Transverse colon (tissue), 4 donors: ENCODE measurements around the gene PCSK6. TPM values are rescaled to one million over a fixed set of nuclear protein-coding genes. Genes with fewer than 3 reads are reported as not detected.

Experiments used
- DNase-seq: peaks from one replicate; pipeline ENCODE4 v3.0.0-alpha.2; 2019
- H3K27ac ChIP-seq, 4 donors: fragments of 200-600 bp; sonication (generic); 2 replicates each; pipeline ENCODE4 v1.5.1; 2016 to 2018; ENCODE audit warnings: inconsistent platforms in 4 of 4
- H3K27me3 ChIP-seq: fragments of 200-600 bp; sonication (generic); 2 replicates; pipeline ENCODE4 v1.5.1; 2017; ENCODE audit warnings: inconsistent platforms
- H3K36me3 ChIP-seq, 4 donors: fragments of 200-600 bp; sonication (generic); 2 replicates each; pipeline ENCODE4 v1.5.1; 2017 to 2019; ENCODE audit warnings: inconsistent platforms in 4 of 4
- H3K4me1 ChIP-seq, 4 donors: fragments of 200-600 bp; sonication (generic); 2 replicates each; pipeline ENCODE4 v1.5.1; 2017 to 2020; ENCODE audit warnings: inconsistent platforms in 4 of 4
- H3K4me3 ChIP-seq, 4 donors: fragments of 200-600 bp; sonication (generic); 1 replicate in 1 of 4; 2 replicates in 3 of 4; pipeline versions ENCODE4 v1.5.1 to v1.6.1; 2017 to 2019; ENCODE audit warnings: inconsistent platforms in 4 of 4
- H3K9me3 ChIP-seq, 2 donors: fragments of 200-600 bp; sonication (generic); 2 replicates each; pipeline ENCODE4 v1.5.1; 2017 to 2019; ENCODE audit warnings: inconsistent platforms in 2 of 2
- EP300 ChIP-seq: sonication (generic); formaldehyde crosslinking; IDR thresholded peaks from one replicate; pipeline ENCODE4 v1.6.1; 2017; ENCODE audit warnings: antibody characterized with exemption, low read depth
- POLR2A ChIP-seq: fragments of 450-650 bp; IDR thresholded peaks from one replicate; pipeline ENCODE4 v1.6.1; 2016; ENCODE audit warnings: antibody characterized with exemption, mild to moderate bottlenecking, moderate library complexity
- POLR2AphosphoS5 ChIP-seq, 3 donors: sonication (generic); formaldehyde crosslinking; IDR thresholded peaks; one replicate each; pipeline ENCODE4 v1.6.1; 2016; ENCODE audit warnings: antibody characterized with exemption in 3 of 3
- WGBS, 2 donors: methylation state at CpG; one replicate each; pipeline ENCODE4 v1.1.5; 2018; ENCODE audit warnings: low coverage in 1 of 2; 5-methylcytosine and 5-hydroxymethylcytosine counted together
- in situ Hi-C, 4 donors: fragments of 200-750 bp; cut with MboI; loops; one replicate each; pipeline versions ENCODE4 v1.15.0 to v1.15.1; 2017; ENCODE audit warnings: low sequenced_read_pairs in 3 of 4, low pct_ligation_motif_present in 1 of 4, low pct_unique_long_range_greater_than_20kb in 1 of 4
- intact Hi-C: fragments of 100-400 bp; cut with DNase I; formaldehyde crosslinking; loops from one replicate; pipeline ENCODE4 v1.15.1; 2023; ENCODE audit warnings: low total_unique reads
- total RNA-seq, 4 donors: library from RNA; depleted of rRNA; stranded (reverse); fragments of >200 nt; gene quantifications; one replicate each; pipeline ENCODE4 v1.1.0, GENCODE V29; 2016
- TF ChIP-seq, protein P1 (sequence below), 5 experiments: fragments of 200-600 bp in 3 of 5; fragments of 450-650 bp in 2 of 5; sonication (generic) in 3 of 5; IDR thresholded peaks; 1 replicate in 2 of 5; 2 replicates in 3 of 5; pipeline ENCODE4 v1.5.1; 2016 to 2017; ENCODE audit warnings: antibody characterized with exemption in 5 of 5, inconsistent platforms in 3 of 5, mild to moderate bottlenecking in 2 of 5, moderate library complexity in 1 of 5

PCSK6 gene
- total RNA-seq, result 100 to 1,000 TPM in 1 of 4 donors, 10 to 100 TPM in 3; 20.3 to 119 (median 49.7) TPM

DNA sequence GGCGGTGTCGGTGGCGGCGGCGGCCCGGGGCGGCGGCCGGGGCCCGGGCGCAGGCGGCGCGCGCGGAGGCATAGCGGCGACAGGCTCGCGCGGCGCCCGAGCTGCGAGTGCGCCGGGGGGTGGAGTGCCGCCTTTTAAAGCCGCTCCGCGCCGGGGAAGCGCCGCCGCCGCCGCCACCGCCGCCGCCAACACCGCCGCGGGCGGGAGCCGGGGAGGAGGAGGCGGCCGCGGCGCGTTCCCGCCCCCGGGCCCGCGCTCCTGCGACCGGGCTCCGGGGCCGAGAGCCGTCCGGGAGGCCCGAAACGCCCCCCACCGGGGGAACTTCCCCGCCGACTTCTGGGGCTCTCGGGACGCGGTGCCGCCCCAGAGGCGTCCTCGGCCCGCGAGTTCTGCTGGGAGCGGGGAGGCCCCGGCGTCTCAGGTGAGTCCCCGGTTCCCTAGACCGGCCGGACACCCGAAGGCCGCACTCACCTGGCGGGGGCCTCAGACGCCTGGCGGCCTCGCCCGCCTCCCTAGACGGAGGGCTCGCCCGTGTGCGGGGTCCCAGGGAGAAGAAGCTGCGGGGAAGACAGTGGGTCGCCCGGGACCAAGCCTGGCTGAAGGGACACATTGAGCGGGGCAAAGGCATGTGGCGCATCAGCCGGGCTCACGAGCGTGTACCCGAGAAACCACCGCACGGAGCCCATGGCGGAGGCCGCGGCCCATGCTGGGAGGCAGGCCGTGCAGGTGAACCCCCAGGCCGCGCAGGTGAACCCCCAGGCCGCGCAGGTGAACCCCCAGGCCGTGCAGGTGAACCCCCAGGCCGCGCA, at the start of gene PCSK6:
PCSK6 (minus strand) TSS at position 109 of the 809 bp plus-strand sequence; CDS start at position 72, 37 bp downstream.
- H3K4me3 ChIP-seq, result peak within 1 kb of the TSS; percentile 36 to 60 (median 47)
- H3K27ac ChIP-seq, result peak within 1 kb of the TSS in 3 of 4 donors; percentile 46 to 58 (median 55)
- TF ChIP-seq, protein P1, sequence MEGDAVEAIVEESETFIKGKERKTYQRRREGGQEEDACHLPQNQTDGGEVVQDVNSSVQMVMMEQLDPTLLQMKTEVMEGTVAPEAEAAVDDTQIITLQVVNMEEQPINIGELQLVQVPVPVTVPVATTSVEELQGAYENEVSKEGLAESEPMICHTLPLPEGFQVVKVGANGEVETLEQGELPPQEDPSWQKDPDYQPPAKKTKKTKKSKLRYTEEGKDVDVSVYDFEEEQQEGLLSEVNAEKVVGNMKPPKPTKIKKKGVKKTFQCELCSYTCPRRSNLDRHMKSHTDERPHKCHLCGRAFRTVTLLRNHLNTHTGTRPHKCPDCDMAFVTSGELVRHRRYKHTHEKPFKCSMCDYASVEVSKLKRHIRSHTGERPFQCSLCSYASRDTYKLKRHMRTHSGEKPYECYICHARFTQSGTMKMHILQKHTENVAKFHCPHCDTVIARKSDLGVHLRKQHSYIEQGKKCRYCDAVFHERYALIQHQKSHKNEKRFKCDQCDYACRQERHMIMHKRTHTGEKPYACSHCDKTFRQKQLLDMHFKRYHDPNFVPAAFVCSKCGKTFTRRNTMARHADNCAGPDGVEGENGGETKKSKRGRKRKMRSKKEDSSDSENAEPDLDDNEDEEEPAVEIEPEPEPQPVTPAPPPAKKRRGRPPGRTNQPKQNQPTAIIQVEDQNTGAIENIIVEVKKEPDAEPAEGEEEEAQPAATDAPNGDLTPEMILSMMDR (IDR thresholded peaks at IDR 0.05), result no peak
- TF ChIP-seq POLR2AphosphoS5 (IDR thresholded peaks at IDR 0.05), result peak in 2 of 3 donors; percentile 4 to 13
- no peak for TF ChIP-seq EP300
- TF ChIP-seq POLR2A, result no peak
- H3K27me3 ChIP-seq, result peaks cover 16% of the 10 kb centered on the region
- peak; percentile 57 for DNase-seq
- intact Hi-C loops, result no loop called here
- no peaks in the 10 kb centered on the region for H3K36me3 ChIP-seq
- WGBS, 2 donors, result 73% methylated on average over 31 of the region's 111 CpGs; no CpG with 5 or more reads in 1 of the 2 donors
- peaks cover 0 to 10% (median 7%) of the 10 kb centered on the region in 4 donors for H3K4me1 ChIP-seq
- in situ Hi-C loops, result loop anchor here in 1 of 4 donors (25.0 kb wide), 1 partner anchor 178 kb away; no protein-coding TSS in a partner anchor
- H3K9me3 ChIP-seq, result no peaks in the 10 kb centered on the region

DNA sequence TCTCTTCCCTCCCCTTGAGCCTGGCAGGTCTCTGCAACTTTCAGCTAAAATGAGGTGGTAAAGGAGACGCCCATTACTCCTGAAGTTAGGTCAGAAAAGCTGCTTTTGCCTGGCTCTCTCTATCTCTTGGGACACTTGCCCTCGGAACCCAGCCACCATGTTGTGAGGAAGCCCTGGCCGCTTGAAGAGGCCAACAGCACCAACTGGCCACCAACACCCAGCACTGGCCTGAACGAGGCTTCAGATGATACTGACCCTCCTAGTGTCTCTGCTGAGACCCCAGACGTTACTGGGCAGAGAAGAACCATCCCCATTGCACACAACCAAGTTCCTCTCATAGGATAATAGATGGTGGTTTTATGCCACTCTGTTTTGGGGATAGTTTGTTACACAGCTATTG, 49.5 kb upstream of the PCSK6 start:
- TF ChIP-seq EP300 (no peak), POLR2AphosphoS5 (IDR thresholded peaks at IDR 0.05) (no peak), POLR2A (no peak)
- TF ChIP-seq, protein P1 (IDR thresholded peaks at IDR 0.05), result no peak
- no peak overlapping the region for H3K4me3 ChIP-seq
- intact Hi-C loops (no loop called here), in situ Hi-C loops (no loop called here)
- H3K36me3 ChIP-seq, result no peaks in the 10 kb centered on the region
- no peaks in the 10 kb centered on the region for H3K27me3 ChIP-seq
- H3K27ac ChIP-seq, result no peak overlapping the region
- WGBS, 2 donors, result 90% methylated on average over 3 of the region's 5 CpGs; no CpG with 5 or more reads in 1 of the 2 donors
- H3K4me1 ChIP-seq, result no peaks in the 10 kb centered on the region
- DNase-seq, result no peak
- no peaks in the 10 kb centered on the region for H3K9me3 ChIP-seq

DNA sequence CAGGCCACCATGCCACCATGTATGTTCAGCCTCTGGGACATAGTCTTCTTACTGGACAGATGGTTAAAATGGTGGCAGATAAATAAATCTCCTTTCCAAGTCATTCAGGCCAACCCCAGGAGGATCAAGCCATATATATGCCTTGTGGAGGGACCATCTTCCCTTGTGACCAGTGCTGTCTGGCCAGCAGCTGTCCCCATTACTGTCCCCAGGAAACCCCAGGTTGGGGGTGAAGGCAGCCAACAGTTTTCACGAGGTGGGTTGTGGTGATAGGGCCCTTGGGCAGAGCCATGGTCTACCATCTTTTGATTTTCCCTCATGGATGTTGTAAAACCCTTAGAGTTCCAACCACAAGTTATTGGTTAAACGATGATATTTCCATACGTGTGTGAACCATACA, 48.7 kb upstream of the PCSK6 start:
- Histone ChIP-seq H3K4me3 (no peak overlapping the region), H3K4me1 (no peaks in the 10 kb centered on the region), H3K27ac (no peak overlapping the region), H3K27me3 (no peaks in the 10 kb centered on the region), H3K9me3 (no peaks in the 10 kb centered on the region), H3K36me3 (no peaks in the 10 kb centered on the region)
- no peak for DNase-seq
- TF ChIP-seq POLR2A, result no peak
- 30 to 51% methylated on average over 2 to 3 of the region's 3 CpGs for WGBS, 2 donors
- intact Hi-C loops, result no loop called here
- in situ Hi-C loops, result no loop called here

DNA sequence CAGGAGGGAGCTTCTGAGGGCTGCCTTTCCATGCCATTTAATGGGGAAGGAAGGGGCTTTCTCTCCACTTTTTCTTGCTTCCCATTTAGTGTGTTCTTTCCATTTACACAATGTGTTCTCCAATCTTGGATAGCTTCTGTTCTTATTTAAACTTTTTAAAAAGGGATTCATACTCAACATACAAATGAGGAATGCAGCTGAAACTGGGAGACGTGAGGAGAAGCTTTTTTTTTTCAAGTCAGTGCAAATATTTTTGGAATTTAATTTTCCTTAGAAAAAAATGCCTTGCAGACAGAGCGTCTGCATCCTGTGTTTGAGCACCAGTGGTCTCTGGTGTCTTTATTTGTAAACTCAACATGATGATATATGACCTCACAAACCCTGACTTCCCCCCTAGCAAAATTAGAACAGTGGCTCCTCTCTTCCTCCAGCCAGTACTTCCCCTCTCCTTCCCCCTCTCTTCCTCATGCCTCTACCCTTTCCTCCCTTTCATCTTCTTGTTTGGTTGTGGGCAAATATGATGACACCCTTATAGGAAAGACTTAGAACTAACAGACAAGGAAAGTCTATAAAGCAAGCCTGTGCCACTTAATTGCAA, 48.1 kb upstream of the PCSK6 start:
- Histone ChIP-seq H3K4me1 (no peaks in the 10 kb centered on the region), H3K9me3 (no peaks in the 10 kb centered on the region), H3K27ac (no peak overlapping the region), H3K36me3 (no peaks in the 10 kb centered on the region), H3K4me3 (no peak overlapping the region), H3K27me3 (no peaks in the 10 kb centered on the region)
- DNase-seq, result no peak
- in situ Hi-C loops, result no loop called here
- TF ChIP-seq, protein P1 (IDR thresholded peaks at IDR 0.05), result no peak
- TF ChIP-seq EP300 (no peak), POLR2AphosphoS5 (IDR thresholded peaks at IDR 0.05) (no peak), POLR2A (no peak)
- intact Hi-C loops, result no loop called here
- WGBS, 2 donors, result 28 to 42% methylated on average over 2 of the region's 2 CpGs
